Measurements from ENCODE around the gene NR4A2. TPM values are rescaled to one million over a fixed set of nuclear protein-coding genes. Genes with fewer than 3 reads are reported as not detected.

NR4A2 gene
- total and polyA plus RNA-seq, 2 donors (not counting 3 experiments of a cell fraction or from before 2014, with no cell fraction given): 1.0 to 1.9 TPM

- H4K20me1 ChIP-seq (replicated peaks; ENCODE audit: control insufficient read depth, extremely low read depth, insufficient read depth, low read length): no peaks in the 10 kb centered on the region
- peak overlapping the region; percentile 53 for H2AFZ ChIP-seq (ENCODE audit: low read depth, low read length)
- H3K4me1 ChIP-seq (ENCODE audit: control insufficient read depth, extremely low read depth, insufficient read depth, low read length): peaks cover 12% of the 10 kb centered on the region
- ChIA-PET POLR2A (interaction anchor here (0.6 kb wide), 1 partner anchor 605 kb away, joined by 10 read pairs; no protein-coding TSS in a partner anchor), CTCF (interaction anchor here (0.9 to 1.9 kb wide), 3 partner anchors 15 to 943 kb away, joined by 3 to 5 read pairs (median 4); no protein-coding TSS in a partner anchor)
- H3K36me3 ChIP-seq (ENCODE audit: control insufficient read depth in 2 of 2, extremely low read depth in 1 of 2, insufficient read depth in 2 of 2, low read length in 2 of 2): no peaks in the 10 kb centered on the region
- no peaks in the 10 kb centered on the region for H3K79me2 ChIP-seq (ENCODE audit: control insufficient read depth, insufficient read depth, low read length)
- TF ChIP-seq FOS (IDR thresholded peaks at IDR 0.05; ENCODE audit: borderline replicate concordance, insufficient read depth, low read length) (no peak), CTCF (IDR thresholded peaks at IDR 0.05; ENCODE audit: extremely low read depth in 1 of 2, insufficient read depth in 1 of 2, low read depth in 1 of 2, low read length in 2 of 2) (no peak), POLR2A (IDR thresholded peaks at IDR 0.05; ENCODE audit: low read depth, low read length) (no peak), EZH2 (IDR thresholded peaks at IDR 0.05; ENCODE audit: borderline replicate concordance, low read depth, low read length, severe bottlenecking) (no peak), JUN (IDR thresholded peaks at IDR 0.05; ENCODE audit: borderline replicate concordance, insufficient read depth, insufficient read length, low read depth) (no peak), GATA2 (IDR thresholded peaks at IDR 0.05; ENCODE audit: insufficient read depth, insufficient read length, low read depth, low read length) (no peak), POLR2AphosphoS5 (IDR thresholded peaks at IDR 0.05; ENCODE audit: insufficient read depth, low read depth, low read length) (no peak), MAX (IDR thresholded peaks at IDR 0.05; ENCODE audit: insufficient read depth, insufficient read length) (no peak), MYC (IDR thresholded peaks at IDR 0.05; ENCODE audit: low read depth, low read length) (no peak)
- no peaks in the 10 kb centered on the region for H3K9me1 ChIP-seq (replicated peaks; ENCODE audit: control insufficient read depth, extremely low read depth, insufficient read depth, low read length)
- BruUV-seq (replicated peaks): no TSS peak
- H3K27me3 ChIP-seq (ENCODE audit: control insufficient read depth in 2 of 2, insufficient read depth in 2 of 2, low read length in 2 of 2): peaks cover 40 to 59% of the 10 kb centered on the region in 2 experiments
- FAIRE-seq: no peak
- H3K27ac ChIP-seq (ENCODE audit: insufficient read depth, low read depth, low read length): no peak overlapping the region
- no peak overlapping the region for H3K4me2 ChIP-seq (ENCODE audit: insufficient read depth, low read length)
- H3K9ac ChIP-seq (replicated peaks; ENCODE audit: extremely low read depth, insufficient read depth, low read length): no peak overlapping the region
- no peak for DNase-seq (ENCODE audit: low read depth, low spot score)
- intact Hi-C loops (cut with micrococcal nuclease): no loop called here
- H3K9me3 ChIP-seq (replicated peaks; ENCODE audit: control insufficient read depth, insufficient read depth, low read length): no peaks in the 10 kb centered on the region
- peak overlapping the region in 1 of 3 experiments; percentile 18 for H3K4me3 ChIP-seq (replicated peaks in 1 of 3; ENCODE audit: insufficient read depth in 1 of 3, low read depth in 1 of 3, low read length in 3 of 3)
- dilution Hi-C loops (cut with MboI; ENCODE audit: extremely low pct_ligation_motif_present, low sequenced_read_pairs): no loop called here
These were observed 12.6 kb downstream of the NR4A2 start for GRCh38 chr2:156319811-156320485.

Measured in endothelial cell of umbilical vein (primary cell).